NCI-H345 treated with DMSO at 0.1 percent for 48 hours (cell line): ENCODE measurements around the gene AUH.
"Not testable (repeated sequence)": the region's sequence is repeated elsewhere in the genome, so short reads cannot be mapped to it uniquely, and the experiment has no call there.

Experiments used
- DNase-seq: peaks from one replicate; lab custom pipeline; 2025; ENCODE audit not compliant: unreplicated experiment; lab: John Stamatoyannopoulos, UW

Gene AUH

GRCh38 chr9:91214086-91214485 is 147.6 kb downstream of the AUH start:
- no peak for DNase-seq

GRCh38 chr9:91212596-91213243 is 149.0 kb downstream of the AUH start:
- no peak for DNase-seq

GRCh38 chr9:91211919-91212318 is 149.8 kb downstream of the AUH start:
- no peak for DNase-seq

GRCh38 chr9:91211414-91211813 is 150.3 kb downstream of the AUH start:
- DNase-seq = no peak

- no peak for DNase-seq
These were observed 151.4 kb downstream of the AUH start for GRCh38 chr9:91210318-91210717.

- DNase-seq = no peak
These were observed 152.9 kb downstream of the AUH start for GRCh38 chr9:91208837-91209236.

GRCh38 chr9:91208419-91208745 is 153.3 kb downstream of the AUH start:
- DNase-seq = no peak

GRCh38 chr9:91207729-91208418 is 153.8 kb downstream of the AUH start:
- DNase-seq = no peak

- no peak for DNase-seq
These were observed 154.4 kb downstream of the AUH start for GRCh38 chr9:91207397-91207728.

- no peak for DNase-seq
These were observed 154.9 kb downstream of the AUH start for GRCh38 chr9:91206806-91207205.

GRCh38 chr9:91202736-91203283 is 158.9 kb downstream of the AUH start:
- no peak for DNase-seq

GRCh38 chr9:91200692-91201336 is 160.9 kb downstream of the AUH start:
- DNase-seq = no peak

GRCh38 chr9:91199739-91200497 is 161.8 kb downstream of the AUH start:
- no peak for DNase-seq

GRCh38 chr9:91198881-91199280 is 162.8 kb downstream of the AUH start:
- not testable (repeated sequence) for DNase-seq

- no peak for DNase-seq
These were observed 163.3 kb downstream of the AUH start for GRCh38 chr9:91198405-91198804.

- DNase-seq = no peak
These were observed 164.2 kb downstream of the AUH start for GRCh38 chr9:91197232-91198181.

GRCh38 chr9:91196103-91196950 is 165.4 kb downstream of the AUH start:
- no peak for DNase-seq

GRCh38 chr9:91195372-91196012 is 166.2 kb downstream of the AUH start:
- no peak for DNase-seq
